ENCODE results near the gene ANKLE1. TPM values are rescaled to one million over a fixed set of nuclear protein-coding genes. Genes with fewer than 3 reads are reported as not detected.
A peak's percentile ranks its signal among the peaks of the same experiment; 100 is the strongest.

The ANKLE1 gene
- total and polyA plus RNA-seq, 10 of the 15 experiments (the other 5 are each of a cell fraction or from before 2014, with no cell fraction given), result 2.2 to 17.9 (median 10.9) TPM

- TF ChIP-seq HDAC6 (IDR thresholded peaks at IDR 0.05; ENCODE audit: unreplicated experiment) (no peak), GABPA (IDR thresholded peaks at IDR 0.05; ENCODE audit: low read depth) (no peak), EGR1 (IDR thresholded peaks at IDR 0.05; ENCODE audit: borderline replicate concordance in 1 of 2, low read depth in 2 of 2, low read length in 2 of 2) (peak in 1 of 2 experiments; percentile 28; a peak in 1 of 3 replicates), SP1 (IDR thresholded peaks at IDR 0.05; ENCODE audit: low read depth, low read length) (peak; percentile 75), SUPT20H (IDR thresholded peaks at IDR 0.05; ENCODE audit: borderline replicate concordance, control insufficient read depth, low read depth, low read length) (no peak), ELK1 (IDR thresholded peaks at IDR 0.05; ENCODE audit: low read depth, low read length) (peak; percentile 61; the same call in 1 of the 2 replicates), MYC (IDR thresholded peaks at IDR 0.05; ENCODE audit: insufficient read depth, insufficient read length, insufficient replicate concordance, low read length, severe bottlenecking) (no peak), ZNF622 (IDR thresholded peaks at IDR 0.05) (no peak), ZNF274 (IDR thresholded peaks at IDR 0.05; ENCODE audit: insufficient read depth, insufficient read length) (no peak), TCF12 (IDR thresholded peaks at IDR 0.05; ENCODE audit: low read depth, low read length) (0 out of 2 replicates have a peak, but pooled peaks have one; percentile 45), NFYB (IDR thresholded peaks at IDR 0.05; ENCODE audit: insufficient read depth, low read depth, low read length) (no peak), SPI1 (IDR thresholded peaks at IDR 0.05; ENCODE audit: borderline replicate concordance, insufficient read depth, low read depth, low read length) (no peak), ATF7 (IDR thresholded peaks at IDR 0.05; ENCODE audit: low read depth) (peak; percentile 62; the same call in 1 of the 2 replicates)
- TF ChIP-seq, protein P1, sequence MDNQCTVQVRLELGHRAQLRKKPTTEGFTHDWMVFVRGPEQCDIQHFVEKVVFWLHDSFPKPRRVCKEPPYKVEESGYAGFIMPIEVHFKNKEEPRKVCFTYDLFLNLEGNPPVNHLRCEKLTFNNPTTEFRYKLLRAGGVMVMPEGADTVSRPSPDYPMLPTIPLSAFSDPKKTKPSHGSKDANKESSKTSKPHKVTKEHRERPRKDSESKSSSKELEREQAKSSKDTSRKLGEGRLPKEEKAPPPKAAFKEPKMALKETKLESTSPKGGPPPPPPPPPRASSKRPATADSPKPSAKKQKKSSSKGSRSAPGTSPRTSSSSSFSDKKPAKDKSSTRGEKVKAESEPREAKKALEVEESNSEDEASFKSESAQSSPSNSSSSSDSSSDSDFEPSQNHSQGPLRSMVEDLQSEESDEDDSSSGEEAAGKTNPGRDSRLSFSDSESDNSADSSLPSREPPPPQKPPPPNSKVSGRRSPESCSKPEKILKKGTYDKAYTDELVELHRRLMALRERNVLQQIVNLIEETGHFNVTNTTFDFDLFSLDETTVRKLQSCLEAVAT (IDR thresholded peaks at IDR 0.05), result peak; percentile 59; the same call in 1 of the 2 replicates
- TF ChIP-seq, protein P2, sequence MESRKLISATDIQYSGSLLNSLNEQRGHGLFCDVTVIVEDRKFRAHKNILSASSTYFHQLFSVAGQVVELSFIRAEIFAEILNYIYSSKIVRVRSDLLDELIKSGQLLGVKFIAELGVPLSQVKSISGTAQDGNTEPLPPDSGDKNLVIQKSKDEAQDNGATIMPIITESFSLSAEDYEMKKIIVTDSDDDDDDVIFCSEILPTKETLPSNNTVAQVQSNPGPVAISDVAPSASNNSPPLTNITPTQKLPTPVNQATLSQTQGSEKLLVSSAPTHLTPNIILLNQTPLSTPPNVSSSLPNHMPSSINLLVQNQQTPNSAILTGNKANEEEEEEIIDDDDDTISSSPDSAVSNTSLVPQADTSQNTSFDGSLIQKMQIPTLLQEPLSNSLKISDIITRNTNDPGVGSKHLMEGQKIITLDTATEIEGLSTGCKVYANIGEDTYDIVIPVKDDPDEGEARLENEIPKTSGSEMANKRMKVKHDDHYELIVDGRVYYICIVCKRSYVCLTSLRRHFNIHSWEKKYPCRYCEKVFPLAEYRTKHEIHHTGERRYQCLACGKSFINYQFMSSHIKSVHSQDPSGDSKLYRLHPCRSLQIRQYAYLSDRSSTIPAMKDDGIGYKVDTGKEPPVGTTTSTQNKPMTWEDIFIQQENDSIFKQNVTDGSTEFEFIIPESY (IDR thresholded peaks at IDR 0.05), result no peak
These were observed 53.0 kb downstream of the ANKLE1 start, which contains the start of gene ANO8 (continued) for GRCh38 chr19:17334414-17335409.

Measured in GM12878 (cell line).